ENCODE measurements around the gene P2RX3. TPM values are rescaled to one million over a fixed set of nuclear protein-coding genes. Genes with fewer than 3 reads are reported as not detected.

Gene P2RX3
- total and polyA plus RNA-seq, 10 of the 15 experiments (the other 5 are each of a cell fraction or from before 2014, with no cell fraction given), result 0.05 to 0.12 TPM; not detected in 8

DNA sequence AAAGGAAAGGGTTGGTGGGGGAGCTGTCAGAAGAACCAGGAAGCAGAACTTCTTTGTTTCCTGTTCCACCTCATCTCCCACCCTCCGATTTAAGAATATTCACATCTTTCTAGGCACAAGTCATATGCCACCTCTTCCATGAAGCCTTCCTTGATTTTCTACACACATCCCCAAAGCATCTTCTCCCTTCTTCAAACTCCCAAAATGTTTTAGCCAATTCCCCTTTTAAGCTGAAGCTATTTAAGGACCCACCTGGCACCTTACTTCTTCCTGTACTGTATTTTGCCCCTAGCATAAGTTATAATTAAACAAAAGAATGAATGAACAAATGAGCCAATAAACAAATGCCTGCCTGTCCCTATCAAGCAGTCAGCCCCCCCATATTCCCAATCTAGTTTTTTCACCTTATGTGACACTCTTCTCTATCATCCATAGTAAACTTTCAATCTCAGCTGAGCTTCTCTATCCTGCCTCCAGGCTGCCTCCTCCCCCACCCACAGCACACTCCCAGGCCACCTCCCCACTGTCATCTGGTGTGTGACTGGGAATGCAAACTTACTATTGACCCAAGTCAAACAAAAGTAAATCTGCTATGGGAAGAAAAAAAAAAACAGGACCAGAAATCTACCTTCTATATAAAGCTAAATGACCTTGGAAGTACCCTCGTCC, 17.3 kb upstream of the P2RX3 start:
- intact Hi-C loops (cut with micrococcal nuclease; ENCODE audit: unreplicated experiment) (no loop called here), in situ Hi-C loops (cut with MboI) (no loop called here)
- ATAC-seq (no peak), FAIRE-seq (no peak), DNase-seq (ENCODE audit: low read depth, low spot score) (no peak)
- H4K20me1 ChIP-seq (ENCODE audit: control insufficient read depth, insufficient read depth), result no peaks in the 10 kb centered on the region
- TF ChIP-seq BHLHE40 (IDR thresholded peaks at IDR 0.05; ENCODE audit: borderline replicate concordance in 1 of 2, low read depth in 2 of 2, low read length in 1 of 2) (no peak), SMAD1 (IDR thresholded peaks at IDR 0.05; ENCODE audit: low read depth, partially characterized antibody) (no peak), SIX5 (IDR thresholded peaks at IDR 0.05; ENCODE audit: low read depth, low read length, severe bottlenecking) (no peak), CHD4 (IDR thresholded peaks at IDR 0.05) (no peak), FOXK2 (IDR thresholded peaks at IDR 0.05) (no peak), ZNF384 (IDR thresholded peaks at IDR 0.05; ENCODE audit: borderline replicate concordance, low read depth, low read length) (no peak), RB1 (IDR thresholded peaks at IDR 0.05; ENCODE audit: borderline replicate concordance) (no peak), ZNF622 (IDR thresholded peaks at IDR 0.05) (no peak), NFYB (IDR thresholded peaks at IDR 0.05; ENCODE audit: insufficient read depth, low read depth, low read length) (no peak), HDGF (IDR thresholded peaks at IDR 0.05) (no peak), RCOR1 (conservative IDR thresholded peaks at IDR 0.05; ENCODE audit: low read depth, low read length) (no peak)
- TF ChIP-seq, protein P1, sequence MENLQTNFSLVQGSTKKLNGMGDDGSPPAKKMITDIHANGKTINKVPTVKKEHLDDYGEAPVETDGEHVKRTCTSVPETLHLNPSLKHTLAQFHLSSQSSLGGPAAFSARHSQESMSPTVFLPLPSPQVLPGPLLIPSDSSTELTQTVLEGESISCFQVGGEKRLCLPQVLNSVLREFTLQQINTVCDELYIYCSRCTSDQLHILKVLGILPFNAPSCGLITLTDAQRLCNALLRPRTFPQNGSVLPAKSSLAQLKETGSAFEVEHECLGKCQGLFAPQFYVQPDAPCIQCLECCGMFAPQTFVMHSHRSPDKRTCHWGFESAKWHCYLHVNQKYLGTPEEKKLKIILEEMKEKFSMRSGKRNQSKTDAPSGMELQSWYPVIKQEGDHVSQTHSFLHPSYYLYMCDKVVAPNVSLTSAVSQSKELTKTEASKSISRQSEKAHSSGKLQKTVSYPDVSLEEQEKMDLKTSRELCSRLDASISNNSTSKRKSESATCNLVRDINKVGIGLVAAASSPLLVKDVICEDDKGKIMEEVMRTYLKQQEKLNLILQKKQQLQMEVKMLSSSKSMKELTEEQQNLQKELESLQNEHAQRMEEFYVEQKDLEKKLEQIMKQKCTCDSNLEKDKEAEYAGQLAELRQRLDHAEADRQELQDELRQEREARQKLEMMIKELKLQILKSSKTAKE (IDR thresholded peaks at IDR 0.05; ENCODE audit: low read depth, poor library complexity, severe bottlenecking), result no peak
- ChIA-PET POLR2A (interaction anchor here (1.4 to 1.5 kb wide), 2 partner anchors 9 to 40 kb away, joined by 4 to 8 read pairs; no protein-coding TSS in a partner anchor), CTCF (interaction anchor here (0.6 to 2.3 kb wide), 2 partner anchors 9 to 69 kb away, joined by 3 to 9 read pairs; no protein-coding TSS in a partner anchor), RAD21 (ENCODE audit: unreplicated experiment) (interaction anchor here (1.3 to 1.6 kb wide), 3 partner anchors 14 to 25 kb away, joined by 3 to 4 read pairs (median 4); no protein-coding TSS in a partner anchor), SMC1A (ENCODE audit: uncharacterized antibody, unreplicated experiment) (interaction anchor here (2.4 kb wide), 1 partner anchor 9 kb away, joined by 9 read pairs; no protein-coding TSS in a partner anchor)
- H3K9ac ChIP-seq (ENCODE audit: control insufficient read depth, insufficient read depth, low read length), result no peak overlapping the region
- no peaks in the 10 kb centered on the region for H3K9me3 ChIP-seq (replicated peaks; ENCODE audit: control insufficient read depth, insufficient read depth, low read length)
- BruUV-seq (replicated peaks), result no TSS peak
- H3K79me2 ChIP-seq (ENCODE audit: control insufficient read depth, insufficient read depth, low read length), result no peaks in the 10 kb centered on the region
- H3K4me2 ChIP-seq (ENCODE audit: control insufficient read depth, insufficient read depth), result no peak overlapping the region
- H3K27ac ChIP-seq (ENCODE audit: control insufficient read depth, insufficient read depth), result no peak overlapping the region
- no peak overlapping the region for H2AFZ ChIP-seq (ENCODE audit: control insufficient read depth, low read depth, low read length)
- no peaks in the 10 kb centered on the region for H3K27me3 ChIP-seq (replicated peaks in 1 of 2; ENCODE audit: control insufficient read depth in 2 of 2, insufficient read depth in 2 of 2, low read length in 1 of 2)
- peaks cover 13% of the 10 kb centered on the region for H3K4me1 ChIP-seq (ENCODE audit: control insufficient read depth, insufficient read depth, low read length)
- 100% methylated on average over 2 of the region's 2 CpGs for WGBS (ENCODE audit: insufficient coverage, insufficient replicate concordance, low lambda C conversion rate, missing lambda C conversion rate)
- H3K36me3 ChIP-seq (ENCODE audit: control insufficient read depth in 2 of 2, insufficient read depth in 2 of 2, low read length in 1 of 2), result peaks cover 0 to 2% of the 10 kb centered on the region in 2 experiments; a peak in 2 of 4 replicates
- H3K4me3 ChIP-seq, result no peak overlapping the region
